ENCODE data around the gene CNN2.

Gene CNN2

DNA sequence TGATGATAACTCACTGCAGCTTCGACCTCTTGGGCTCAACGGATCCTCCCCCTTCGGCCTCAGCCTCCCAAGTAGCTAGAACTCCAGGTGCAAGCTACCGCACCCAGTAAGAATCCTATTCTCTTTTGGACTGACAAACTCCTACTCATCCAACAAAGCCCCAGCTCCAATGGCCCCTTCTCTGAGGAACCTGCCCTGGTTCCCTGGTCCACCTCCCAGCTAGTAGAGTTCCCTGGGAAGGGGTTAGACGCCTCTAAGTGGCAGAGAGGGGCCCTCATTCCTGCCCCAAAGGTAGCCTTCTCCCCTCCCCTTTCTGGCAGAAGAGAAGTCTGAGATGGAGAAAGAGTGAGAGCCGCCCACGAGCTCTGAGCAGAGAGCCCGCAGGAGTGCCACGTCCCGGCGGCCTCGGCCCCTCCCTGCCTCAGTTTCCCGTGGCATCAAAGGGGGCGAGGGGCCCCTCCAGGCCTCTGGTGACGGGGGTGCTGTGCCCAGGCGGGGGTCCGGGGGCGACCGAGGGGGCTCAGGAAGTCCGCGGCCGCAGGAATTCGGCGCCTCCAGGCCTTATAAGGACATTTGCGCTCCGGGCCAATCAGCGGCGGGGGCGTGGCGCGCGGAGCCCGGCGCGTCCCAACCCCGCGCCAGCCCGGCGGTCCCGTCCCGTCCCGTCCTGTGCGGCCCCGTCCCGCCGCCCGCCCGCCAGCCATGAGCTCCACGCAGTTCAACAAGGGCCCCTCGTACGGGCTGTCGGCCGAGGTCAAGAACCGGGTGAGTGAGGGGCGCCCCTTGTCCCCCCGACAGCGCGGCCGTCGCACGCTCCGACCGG lies at the start of gene CNN2:
Gene CNN2 (plus strand): TSS at position 649 of the 823 bp plus-strand sequence. CDS start 54 bp downstream, at position 703.
- no peak for DNase-seq (ENCODE audit: low read depth, low spot score)
- H3K27ac ChIP-seq = peak within 1 kb of the TSS; percentile 96

DNA sequence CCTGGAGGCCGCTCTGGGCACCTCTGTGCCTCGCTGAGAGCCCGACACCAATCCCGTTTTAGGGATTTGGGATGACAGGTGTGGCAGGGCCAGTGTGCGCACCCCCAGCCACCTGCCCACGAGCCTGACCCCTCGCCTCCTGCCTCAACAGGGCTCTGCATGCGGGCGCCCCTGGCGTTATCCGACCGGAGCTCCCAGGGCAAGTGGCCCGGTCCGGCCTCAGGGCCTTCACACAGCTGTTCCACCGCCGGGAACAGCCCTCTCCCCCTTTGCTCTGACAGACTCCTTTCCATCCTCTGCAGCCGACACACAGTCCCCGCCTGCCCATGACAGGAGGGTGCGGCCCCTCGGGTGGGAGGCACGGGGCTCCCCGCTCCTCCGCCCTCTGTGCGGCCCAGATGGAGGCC lies 49.3 kb upstream of the CNN2 start:
- DNase-seq (ENCODE audit: low read depth, low spot score) = no peak

DNA sequence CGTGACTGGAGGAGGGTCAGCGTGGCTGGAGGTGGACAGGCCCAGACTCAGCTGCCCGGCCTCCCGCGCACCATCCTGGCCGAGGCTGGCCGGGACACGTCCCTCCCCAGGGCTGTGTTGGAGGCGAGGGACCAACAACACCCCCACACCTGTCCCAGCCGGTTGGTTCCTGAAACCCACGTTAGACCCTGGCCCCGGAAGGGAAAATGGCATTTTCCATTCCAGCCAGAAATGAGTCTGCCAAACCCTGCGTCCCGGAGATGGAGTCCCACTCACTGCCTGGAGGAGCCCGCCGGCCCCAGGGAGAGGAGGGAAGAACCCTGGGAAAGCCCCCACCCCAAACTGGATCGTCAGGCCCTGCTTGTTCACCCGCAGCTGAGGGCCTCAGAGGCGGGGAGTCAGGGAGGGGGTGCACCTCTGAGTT lies 47.1 kb upstream of the CNN2 start:
- no peak overlapping the region for H3K27ac ChIP-seq
- no peak for DNase-seq (ENCODE audit: low read depth, low spot score)

More for the DNA sequence above, 49.3 kb upstream of the CNN2 start:
- H3K27ac ChIP-seq = no peak overlapping the region

DNA sequence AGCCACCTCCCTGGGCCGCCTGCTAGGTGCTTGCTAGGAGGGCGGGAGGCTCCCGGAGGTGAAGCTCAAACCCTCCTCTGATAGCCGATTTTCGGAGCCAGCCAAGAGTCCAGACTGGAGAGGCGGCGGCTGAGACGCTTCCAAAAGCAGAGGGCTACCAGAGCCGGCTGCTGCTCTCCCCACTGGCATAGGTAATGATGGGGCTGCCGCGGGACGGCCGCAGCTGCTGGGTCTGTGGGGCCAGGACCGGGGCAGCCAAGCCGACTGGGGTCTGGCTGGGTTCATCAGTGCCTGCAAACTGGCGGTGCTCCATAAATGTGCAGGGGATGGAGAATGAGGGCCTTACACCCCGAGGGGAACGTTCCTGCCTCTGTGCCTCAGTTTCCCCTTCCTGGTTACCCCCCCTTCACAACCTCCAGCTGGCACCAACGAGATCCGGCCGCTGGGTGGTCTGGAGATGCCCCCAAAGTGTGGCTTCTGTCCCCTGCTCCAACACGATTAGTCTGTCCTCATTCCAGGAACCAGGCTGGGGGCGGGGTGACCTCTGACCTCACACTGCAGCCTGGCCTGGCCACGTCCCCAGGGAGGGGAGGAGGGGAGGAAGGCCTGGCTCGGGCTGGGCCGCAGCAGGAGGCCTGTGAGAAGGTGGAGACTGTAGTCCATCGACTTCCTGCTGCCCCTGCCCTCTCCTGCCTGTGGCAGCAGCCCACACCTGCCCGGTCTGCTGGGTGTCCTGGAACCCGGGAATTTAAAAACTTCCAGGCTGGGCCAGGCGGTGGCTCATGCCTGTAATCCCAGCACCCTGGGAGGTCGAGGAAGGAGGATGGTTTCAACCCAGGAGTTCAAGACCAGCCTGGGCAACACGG lies 46.0 kb upstream of the CNN2 start:
- no peak overlapping the region for H3K27ac ChIP-seq
- no peak for DNase-seq (ENCODE audit: low read depth, low spot score)

DNA sequence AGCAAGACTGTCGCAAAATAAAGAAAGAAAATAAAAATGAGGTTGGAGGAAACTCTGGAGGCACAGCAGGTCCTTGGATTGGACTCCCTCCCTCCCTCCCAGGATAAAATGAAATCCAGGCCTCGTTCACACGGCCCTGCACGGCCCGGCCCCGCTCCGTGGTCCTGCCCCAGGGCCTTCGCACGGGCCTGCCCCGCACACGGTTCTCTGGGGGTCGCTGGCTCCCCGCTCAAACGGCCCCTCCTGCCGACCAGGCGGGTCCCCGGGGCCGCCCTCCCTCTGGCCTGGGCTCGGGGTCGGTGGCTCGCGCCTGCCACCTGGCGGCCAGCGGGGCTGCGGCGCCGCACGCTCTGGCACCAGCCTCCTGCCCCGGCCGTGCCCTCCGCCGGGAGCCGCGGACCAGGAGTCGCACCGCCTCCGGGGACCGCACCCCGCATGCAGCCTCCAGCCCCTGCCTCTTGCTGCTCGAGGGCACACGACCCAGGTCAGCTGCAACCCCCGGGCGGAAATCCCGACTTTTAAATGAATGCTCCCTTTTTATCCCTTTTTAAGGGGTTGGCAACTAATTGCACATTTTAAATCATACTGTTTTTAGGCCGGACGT lies 43.7 kb upstream of the CNN2 start:
- peak overlapping the region; percentile 60 for H3K27ac ChIP-seq

DNA sequence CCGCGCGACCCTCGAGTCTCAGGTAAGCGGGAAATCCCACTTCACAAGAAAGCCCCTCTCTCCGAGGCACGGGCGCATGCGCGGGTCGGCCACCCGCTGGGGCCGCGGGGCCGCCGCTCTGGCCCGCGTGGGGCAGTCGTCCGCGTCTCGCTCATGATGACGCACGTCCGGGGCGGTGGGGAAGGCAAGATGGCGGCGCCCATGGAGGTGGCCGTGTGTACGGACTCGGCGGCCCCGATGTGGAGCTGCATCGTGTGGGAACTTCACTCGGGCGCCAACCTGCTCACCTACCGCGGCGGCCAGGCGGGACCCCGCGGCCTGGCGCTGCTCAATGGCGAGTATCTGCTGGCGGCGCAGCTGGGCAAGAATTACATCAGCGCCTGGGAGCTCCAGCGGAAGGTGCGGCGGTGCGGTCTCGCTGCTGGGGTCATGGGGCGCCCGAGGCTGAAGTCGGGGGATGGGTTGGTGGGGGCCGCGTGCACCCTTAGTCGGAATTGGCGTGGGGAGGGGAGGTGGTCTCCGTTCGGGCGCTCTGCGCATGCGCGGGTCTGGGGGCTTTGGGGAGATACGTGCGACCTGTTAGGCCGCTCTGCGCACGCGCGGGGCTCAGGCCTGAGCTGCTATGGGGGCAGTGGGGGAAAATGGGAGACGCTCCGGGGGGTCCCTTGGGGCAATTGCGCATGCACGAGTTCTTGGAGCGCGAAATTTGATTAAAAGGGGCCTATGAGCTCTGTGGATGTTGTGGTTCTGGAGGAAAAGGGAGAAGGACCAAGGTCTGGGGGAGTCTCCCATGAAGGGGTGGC lies 42.0 kb upstream of the CNN2 start, which contains the start of gene WDR18:
Gene WDR18 (plus strand): TSS at position 181 of the 803 bp plus-strand sequence. CDS start 9 bp downstream, at position 190.
- H3K27ac ChIP-seq = peak within 1 kb of the TSS; percentile 60
- peak; percentile 27 for DNase-seq (ENCODE audit: low read depth, low spot score)

More for the DNA sequence above, 43.7 kb upstream of the CNN2 start:
- DNase-seq (ENCODE audit: low read depth, low spot score) = no peak

DNA sequence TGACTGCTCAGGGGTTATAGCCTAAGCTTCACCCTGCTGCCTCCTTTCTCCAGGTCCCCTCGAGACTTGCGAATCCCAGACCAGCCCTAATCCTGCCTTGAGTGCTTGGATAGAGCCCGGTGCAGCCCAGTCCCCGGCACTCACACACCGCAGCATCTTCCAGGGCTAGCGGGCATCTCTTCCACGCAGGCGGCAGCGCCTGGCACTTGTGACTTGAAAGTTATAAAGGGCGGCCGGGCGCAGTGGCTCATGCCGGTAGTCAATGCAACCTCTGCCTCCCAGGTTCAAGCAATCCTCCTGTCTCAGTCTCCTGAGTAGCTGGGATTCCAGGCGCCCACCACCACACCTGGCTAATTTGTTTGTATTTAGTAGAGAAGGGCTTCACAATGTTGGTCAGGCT lies 40.3 kb upstream of the CNN2 start:
- no peak overlapping the region for H3K27ac ChIP-seq
- DNase-seq (ENCODE audit: low read depth, low spot score) = no peak

DNA sequence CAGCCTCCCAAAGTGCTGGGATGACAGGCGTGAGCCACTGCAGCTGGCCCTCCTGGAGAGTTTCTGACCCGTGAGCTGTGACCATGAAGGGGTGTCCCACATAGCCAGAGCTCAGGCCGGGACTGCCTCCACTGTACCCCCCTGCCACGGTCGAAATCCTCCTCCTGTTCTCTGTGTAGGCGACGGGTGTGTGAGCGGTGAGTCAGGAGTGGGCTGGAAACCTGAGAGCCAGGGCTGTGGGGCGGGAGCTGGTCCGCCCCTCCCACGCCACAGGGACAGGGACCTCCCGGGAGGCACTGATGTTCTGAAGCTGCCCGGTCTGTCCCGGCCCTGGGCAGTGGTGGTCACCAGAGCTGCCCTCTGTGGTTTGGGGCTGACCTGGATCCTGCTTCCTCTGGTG lies 38.3 kb upstream of the CNN2 start:
- DNase-seq (ENCODE audit: low read depth, low spot score) = no peak
- no peak overlapping the region for H3K27ac ChIP-seq

DNA sequence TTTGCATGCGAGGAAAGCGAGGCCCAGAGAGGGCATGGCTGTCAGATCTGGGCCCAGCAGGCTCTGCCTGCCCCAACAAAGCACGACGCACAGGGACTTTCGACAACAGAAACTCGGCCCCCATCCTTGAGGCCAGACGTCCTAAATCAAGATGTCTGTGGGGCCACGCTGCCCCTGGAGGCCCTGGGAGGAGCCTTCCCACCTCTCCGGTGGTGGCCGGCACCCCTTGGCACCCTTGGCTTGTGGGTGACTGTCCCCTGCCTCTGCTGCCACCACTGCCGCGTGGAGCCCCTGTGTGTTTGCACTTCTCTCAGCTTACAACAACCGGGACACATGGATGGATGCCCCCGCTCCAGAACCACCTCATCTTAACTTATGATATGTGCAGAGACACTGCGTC lies 37.9 kb upstream of the CNN2 start:
- H3K27ac ChIP-seq = no peak overlapping the region
- no peak for DNase-seq (ENCODE audit: low read depth, low spot score)

DNA sequence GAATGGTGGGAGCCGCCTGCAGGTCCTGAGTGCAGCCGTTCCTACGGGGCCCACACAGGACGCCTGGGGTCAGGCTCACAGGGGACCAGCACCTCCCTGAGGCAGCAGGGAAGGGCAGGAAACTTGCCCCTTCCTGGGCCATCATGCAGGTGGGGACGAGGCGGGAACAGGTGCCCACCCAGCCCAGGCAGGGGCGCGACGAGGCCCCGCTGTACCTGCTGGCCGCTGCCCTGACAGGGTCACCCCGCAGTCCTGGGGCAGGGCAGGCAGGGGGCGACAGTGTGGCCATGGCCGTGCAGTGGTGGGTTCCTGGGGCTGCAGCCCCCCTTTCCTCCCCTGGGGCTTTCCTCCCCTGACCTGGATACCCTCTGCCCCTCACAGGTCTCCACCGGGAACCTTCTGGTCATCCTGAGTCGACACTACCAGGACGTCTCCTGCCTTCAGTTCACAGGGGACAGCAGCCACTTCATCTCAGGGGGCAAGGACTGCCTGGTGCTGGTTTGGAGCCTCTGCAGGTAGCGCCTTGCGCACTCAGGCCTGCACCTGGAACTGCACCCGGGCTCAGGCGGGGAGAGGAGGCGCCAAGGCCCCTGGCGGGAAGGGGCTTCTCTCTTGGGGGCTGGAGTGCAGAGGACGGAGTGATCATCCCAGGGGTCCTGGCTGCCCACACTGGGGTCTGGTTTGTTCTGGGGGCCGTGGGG lies 36.9 kb upstream of the CNN2 start:
- H3K27ac ChIP-seq = no peak overlapping the region

DNA sequence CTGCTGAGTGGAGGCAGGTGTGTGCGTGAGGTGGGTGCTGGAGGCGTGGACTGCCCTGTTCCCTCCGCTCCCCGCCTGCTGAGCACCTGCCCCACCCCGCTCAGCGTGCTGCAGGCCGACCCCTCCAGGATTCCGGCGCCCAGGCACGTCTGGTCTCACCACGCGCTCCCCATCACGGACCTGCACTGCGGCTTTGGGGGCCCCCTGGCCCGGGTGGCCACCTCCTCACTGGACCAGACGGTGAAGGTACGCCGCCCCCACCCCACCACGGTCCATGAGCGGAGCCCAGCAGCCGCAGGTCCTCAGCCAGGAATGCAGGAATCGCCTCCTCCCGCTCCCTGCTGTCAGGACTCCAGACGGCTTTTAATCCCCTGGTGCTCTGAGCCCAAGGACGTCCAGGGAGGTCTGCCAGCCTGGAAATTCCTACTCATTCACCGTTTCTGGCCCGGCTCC lies 36.3 kb upstream of the CNN2 start:
- no peak for DNase-seq (ENCODE audit: low read depth, low spot score)
- H3K27ac ChIP-seq = no peak overlapping the region

More for the DNA sequence above, 36.9 kb upstream of the CNN2 start:
- no peak for DNase-seq (ENCODE audit: low read depth, low spot score)

DNA sequence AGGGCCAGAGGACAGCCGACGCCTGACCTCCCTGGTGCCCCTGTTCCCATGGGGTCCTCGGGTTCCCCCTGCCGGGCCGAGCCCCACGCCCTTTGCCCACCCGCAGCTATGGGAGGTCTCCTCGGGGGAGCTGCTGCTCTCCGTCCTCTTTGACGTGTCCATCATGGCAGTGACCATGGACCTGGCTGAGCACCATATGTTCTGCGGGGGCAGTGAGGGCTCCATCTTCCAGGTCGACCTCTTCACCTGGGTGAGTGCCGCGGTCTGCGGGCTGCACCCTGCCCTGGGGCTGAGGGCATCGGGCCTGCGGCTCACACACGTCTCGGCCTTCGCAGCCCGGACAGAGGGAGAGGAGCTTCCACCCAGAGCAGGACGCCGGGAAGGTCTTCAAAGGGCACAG lies 35.7 kb upstream of the CNN2 start:
- H3K27ac ChIP-seq = no peak overlapping the region
- no peak for DNase-seq (ENCODE audit: low read depth, low spot score)

DNA sequence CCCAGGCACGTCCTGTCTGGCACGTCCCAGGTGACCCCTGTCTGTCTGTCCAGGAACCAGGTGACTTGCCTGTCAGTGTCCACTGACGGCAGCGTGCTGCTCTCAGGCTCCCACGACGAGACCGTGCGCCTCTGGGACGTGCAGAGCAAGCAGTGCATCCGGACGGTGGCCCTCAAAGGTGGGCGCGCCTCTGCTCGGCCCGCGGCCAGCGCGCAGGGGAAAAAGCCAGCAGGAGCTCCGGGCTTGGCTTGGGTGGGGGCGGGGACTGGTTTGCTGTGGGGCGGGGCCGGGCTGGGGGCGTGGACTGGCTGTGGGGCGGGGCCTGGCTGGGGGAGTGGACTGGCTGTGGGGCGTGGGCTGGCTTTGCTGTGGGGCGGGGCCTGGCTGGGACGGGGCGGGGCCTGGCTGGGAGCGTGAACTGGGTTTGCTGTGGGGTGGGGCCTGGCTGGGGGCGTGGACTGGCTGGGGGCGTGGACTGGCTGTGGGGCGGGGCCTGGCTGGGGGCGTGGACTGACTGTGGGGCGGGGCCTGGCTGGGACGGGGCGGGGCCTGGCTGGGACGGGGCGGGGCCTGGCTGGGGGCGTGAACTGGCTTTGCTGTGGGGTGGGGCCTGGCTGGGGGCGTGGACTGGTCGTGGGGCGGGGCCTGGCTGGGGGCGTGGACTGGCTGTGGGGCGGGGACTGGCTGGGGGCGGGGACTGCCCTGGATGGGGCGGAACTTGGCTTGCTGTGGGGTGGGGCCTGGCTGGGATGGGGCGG lies 35.1 kb upstream of the CNN2 start:
- no peak overlapping the region for H3K27ac ChIP-seq
- DNase-seq (ENCODE audit: low read depth, low spot score) = no peak

DNA sequence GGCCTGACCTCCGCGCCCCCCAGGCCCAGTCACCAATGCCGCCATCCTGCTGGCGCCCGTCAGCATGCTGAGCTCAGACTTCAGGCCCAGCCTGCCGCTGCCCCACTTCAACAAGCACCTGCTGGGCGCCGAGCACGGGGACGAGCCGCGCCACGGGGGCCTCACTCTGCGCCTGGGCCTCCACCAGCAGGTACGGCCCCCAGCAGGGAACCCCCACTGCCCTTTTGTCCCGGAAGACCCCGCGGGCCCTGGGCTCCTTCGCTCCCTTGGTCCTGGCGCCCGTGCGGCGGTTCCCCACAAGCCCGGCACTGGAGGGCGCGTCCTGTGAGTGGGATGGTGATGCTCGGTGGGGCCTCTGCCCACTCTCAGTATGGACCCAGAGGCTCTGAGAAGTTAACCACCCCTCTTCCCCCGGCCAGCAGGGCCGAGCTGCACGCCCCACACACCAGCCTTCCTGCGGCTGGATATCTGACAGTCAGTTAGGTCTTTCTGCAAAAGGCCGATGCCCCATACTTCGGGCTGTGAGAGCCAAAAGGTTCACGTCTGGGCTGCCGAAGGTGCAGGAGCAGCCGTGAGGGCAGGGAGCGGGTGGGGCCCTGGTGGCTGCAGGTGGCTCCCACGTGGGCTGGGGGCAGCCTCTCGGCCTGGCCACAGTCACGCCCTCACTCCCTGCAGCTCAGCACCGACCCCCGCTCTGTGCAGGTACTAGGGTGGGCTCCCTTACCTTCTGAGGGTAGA lies 34.3 kb upstream of the CNN2 start:
- DNase-seq (ENCODE audit: low read depth, low spot score) = no peak
- H3K27ac ChIP-seq = no peak overlapping the region

DNA sequence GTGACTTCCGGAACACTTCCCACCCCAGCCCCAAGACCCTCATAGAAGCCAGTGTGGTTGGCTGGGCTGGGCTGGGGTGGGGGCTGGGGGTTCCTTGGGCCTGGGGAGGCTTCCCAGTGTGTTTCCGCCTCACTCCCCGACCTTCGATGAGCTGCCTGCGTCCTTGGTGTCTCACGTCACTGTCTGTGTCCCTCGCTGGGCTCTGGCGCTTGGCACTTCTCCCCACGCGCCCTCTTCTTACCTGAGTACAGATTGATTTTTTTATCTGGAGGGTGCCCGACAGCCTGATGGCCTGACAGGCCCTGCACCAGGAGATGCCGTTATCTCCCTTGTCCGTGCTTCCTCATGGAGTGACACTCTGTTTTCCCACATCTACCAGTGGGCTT lies 33.7 kb upstream of the CNN2 start:
- DNase-seq (ENCODE audit: low read depth, low spot score) = no peak
- H3K27ac ChIP-seq = no peak overlapping the region

DNA sequence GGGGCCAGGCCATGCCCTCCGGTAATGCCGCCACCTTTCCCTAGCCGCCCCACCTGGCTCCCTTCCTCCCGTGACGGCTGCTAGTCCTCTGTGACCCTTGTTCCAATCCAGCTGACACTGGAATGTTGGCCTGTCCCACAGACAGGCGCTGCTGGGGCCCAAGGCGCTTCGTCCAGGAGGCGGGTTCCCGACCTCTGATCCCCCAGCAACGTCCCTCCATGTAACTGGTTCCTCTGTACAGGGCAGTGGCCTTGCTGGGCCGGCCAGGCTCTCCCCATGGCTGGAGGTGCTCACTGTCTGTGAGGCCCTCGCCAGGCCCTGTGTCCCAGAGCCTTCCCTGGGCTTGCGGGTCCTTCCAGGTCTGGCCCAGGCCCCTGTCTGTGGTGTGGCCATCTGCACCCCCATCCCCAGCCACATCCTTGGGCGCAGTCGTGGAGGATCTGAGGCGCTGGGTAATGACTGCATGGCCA lies 33.0 kb upstream of the CNN2 start:
- DNase-seq (ENCODE audit: low read depth, low spot score) = no peak
- H3K27ac ChIP-seq = no peak overlapping the region

DNA sequence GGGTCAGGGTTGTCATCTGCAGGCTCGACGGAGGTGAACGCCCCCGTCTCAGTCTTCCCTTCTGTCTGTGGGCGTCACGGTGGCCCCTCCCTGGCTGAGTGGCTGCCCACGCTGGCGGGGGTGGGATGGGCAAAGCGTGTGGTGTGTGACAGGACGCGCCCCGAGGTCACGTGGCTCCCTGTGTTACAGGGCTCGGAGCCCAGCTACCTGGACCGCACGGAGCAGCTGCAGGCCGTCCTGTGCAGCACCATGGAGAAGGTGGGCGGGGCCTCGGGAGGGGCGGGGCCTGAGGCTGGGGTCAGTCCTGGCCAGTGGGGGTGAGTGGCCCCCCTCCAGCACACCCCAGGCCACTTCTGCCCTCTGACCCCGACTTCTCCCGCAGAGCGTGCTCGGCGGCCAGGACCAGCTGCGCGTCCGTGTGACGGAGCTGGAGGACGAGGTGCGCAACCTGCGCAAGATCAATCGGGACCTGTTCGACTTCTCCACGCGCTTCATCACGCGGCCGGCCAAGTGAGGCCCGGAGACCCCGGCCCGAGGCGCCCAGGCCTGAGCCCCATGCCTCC lies 32.5 kb upstream of the CNN2 start:
- DNase-seq (ENCODE audit: low read depth, low spot score) = no peak
- H3K27ac ChIP-seq = no peak overlapping the region

Measured in epithelial cell of prostate (primary cell).